ENCODE results near the gene FMO1. TPM values are rescaled to one million over a fixed set of nuclear protein-coding genes. Genes with fewer than 3 reads are reported as not detected.
A peak's percentile ranks its signal among the peaks of the same experiment; 100 is the strongest.

The FMO1 gene, protein sequence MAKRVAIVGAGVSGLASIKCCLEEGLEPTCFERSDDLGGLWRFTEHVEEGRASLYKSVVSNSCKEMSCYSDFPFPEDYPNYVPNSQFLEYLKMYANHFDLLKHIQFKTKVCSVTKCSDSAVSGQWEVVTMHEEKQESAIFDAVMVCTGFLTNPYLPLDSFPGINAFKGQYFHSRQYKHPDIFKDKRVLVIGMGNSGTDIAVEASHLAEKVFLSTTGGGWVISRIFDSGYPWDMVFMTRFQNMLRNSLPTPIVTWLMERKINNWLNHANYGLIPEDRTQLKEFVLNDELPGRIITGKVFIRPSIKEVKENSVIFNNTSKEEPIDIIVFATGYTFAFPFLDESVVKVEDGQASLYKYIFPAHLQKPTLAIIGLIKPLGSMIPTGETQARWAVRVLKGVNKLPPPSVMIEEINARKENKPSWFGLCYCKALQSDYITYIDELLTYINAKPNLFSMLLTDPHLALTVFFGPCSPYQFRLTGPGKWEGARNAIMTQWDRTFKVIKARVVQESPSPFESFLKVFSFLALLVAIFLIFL
- total RNA-seq: 1 to 10 TPM in 1 of 6 donors, under 1 TPM in 2, not detected in 3; 0.67 to 1.3 (median 0.83) TPM

DNA sequence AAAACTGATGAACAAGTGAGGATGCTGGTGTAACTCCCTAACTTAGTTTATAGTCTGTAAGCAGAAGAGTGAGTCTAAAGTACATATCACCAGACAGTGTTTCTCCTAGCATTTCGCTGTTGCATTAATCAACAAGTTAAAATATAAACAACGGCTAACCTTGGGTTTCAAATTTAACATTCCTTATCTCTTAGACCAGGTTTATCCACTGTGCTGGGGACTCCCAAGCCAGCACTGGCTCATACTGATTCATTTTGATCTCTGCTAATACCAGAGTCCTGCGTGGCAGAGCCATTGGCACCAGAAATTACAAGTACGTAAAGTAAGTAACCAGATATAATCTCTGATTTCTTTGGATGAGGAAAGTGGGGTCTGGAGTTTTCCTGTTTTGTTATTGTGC lies at the start of gene FMO1:
Gene FMO1 (plus strand): TSS at position 193 of the 400 bp plus-strand sequence. CDS start 9,594 bp downstream, outside the sequence.
- Histone ChIP-seq H3K36me3 (no peaks in the 10 kb centered on the region), H3K27ac (no peak within 1 kb of the TSS), H3K4me3 (no peak within 1 kb of the TSS), H3K27me3 (no peaks in the 10 kb centered on the region), H3K9me3 (no peaks in the 10 kb centered on the region), H3K4me1 (peaks cover 0 to 10% (median 5%) of the 10 kb centered on the region in 4 donors)
- ATAC-seq (ENCODE audit: low FRiP score in 2 of 2) (no peak), DNase-seq (no peak)
- WGBS, 2 donors: 62 to 78% methylated on average over 4 of the region's 4 CpGs
- TF ChIP-seq, protein P1, sequence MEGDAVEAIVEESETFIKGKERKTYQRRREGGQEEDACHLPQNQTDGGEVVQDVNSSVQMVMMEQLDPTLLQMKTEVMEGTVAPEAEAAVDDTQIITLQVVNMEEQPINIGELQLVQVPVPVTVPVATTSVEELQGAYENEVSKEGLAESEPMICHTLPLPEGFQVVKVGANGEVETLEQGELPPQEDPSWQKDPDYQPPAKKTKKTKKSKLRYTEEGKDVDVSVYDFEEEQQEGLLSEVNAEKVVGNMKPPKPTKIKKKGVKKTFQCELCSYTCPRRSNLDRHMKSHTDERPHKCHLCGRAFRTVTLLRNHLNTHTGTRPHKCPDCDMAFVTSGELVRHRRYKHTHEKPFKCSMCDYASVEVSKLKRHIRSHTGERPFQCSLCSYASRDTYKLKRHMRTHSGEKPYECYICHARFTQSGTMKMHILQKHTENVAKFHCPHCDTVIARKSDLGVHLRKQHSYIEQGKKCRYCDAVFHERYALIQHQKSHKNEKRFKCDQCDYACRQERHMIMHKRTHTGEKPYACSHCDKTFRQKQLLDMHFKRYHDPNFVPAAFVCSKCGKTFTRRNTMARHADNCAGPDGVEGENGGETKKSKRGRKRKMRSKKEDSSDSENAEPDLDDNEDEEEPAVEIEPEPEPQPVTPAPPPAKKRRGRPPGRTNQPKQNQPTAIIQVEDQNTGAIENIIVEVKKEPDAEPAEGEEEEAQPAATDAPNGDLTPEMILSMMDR (IDR thresholded peaks at IDR 0.05): no peak
- TF ChIP-seq POLR2A (IDR thresholded peaks at IDR 0.05): no peak
- no peak for TF ChIP-seq EP300 (IDR thresholded peaks at IDR 0.05)
- no peak for TF ChIP-seq POLR2AphosphoS5 (IDR thresholded peaks at IDR 0.05)

DNA sequence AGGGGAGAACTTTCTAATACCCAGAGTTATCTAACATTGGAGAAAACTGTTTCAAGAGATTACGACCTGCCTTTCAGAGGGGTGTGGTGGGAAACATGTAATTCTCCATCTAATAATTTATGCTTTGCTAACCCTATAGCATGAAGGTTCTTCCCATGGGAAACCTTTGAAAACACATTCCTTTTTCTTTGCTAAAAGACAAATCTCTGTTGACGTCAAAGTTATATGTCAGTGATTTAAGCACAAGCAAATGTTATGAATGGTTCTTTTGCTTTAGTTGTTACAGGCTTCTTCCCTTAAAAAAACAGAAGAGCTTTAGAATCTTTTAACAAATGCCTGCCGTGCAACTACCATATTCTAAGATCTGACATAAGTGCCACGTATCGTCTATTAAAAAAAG lies 44.0 kb upstream of the FMO1 start:
- Histone ChIP-seq H3K9me3 (no peaks in the 10 kb centered on the region), H3K4me1 (peaks cover 0 to 5% (median 0%) of the 10 kb centered on the region in 4 donors), H3K27ac (no peak overlapping the region), H3K4me3 (no peak overlapping the region), H3K27me3 (no peaks in the 10 kb centered on the region), H3K36me3 (peaks cover 0 to 45% (median 2%) of the 10 kb centered on the region in 4 donors)
- DNase-seq: no peak
- no peak for ATAC-seq (ENCODE audit: low FRiP score in 2 of 2)
- WGBS, 2 donors: 82 to 84% methylated on average over 5 of the region's 5 CpGs
- TF ChIP-seq, protein P1 (IDR thresholded peaks at IDR 0.05): no peak
- TF ChIP-seq EP300 (IDR thresholded peaks at IDR 0.05) (no peak), POLR2AphosphoS5 (IDR thresholded peaks at IDR 0.05) (no peak), POLR2A (IDR thresholded peaks at IDR 0.05) (no peak)

DNA sequence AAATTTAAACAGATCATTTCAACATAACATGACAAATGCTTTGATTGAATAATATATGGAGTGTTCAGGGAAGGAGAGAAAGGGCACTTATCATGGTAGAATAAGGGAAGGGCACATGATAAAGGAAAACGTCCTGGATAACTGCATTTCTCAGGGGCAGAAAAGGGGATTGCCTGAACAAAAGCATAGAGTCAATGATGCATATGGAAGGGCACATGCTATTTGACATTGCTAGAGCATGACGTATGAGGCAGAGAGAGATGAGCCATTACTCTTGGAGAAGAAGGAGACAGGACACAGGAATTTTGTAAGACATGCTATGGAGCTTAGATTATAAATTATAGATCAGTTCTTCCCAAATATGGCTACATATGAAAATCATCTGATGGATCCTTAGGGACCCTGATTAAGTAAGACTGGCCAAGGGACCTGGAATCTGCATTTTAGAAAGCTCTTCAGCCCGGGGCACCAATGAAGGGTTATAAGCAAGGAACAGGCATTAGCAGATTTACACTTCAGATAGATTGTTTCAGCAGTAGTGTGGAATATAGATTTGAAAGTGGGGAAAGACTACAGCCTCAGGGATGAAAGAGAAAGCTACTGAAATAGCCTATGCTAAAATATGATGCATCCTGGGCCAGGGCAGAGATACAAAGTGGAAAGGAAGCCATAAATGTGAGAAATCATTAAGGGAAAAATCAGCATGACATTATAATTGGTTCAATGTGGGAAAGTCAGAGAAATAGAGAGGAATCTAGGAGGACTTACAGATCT lies 41.9 kb upstream of the FMO1 start:
- DNase-seq: no peak
- TF ChIP-seq POLR2AphosphoS5 (IDR thresholded peaks at IDR 0.05) (no peak), POLR2A (IDR thresholded peaks at IDR 0.05) (no peak), EP300 (IDR thresholded peaks at IDR 0.05) (no peak)
- TF ChIP-seq, protein P1 (IDR thresholded peaks at IDR 0.05): no peak
- ATAC-seq (ENCODE audit: low FRiP score in 2 of 2): no peak
- no peak overlapping the region for H3K4me3 ChIP-seq
- H3K27ac ChIP-seq: peak overlapping the region in 1 of 4 donors; percentile 14
- H3K36me3 ChIP-seq: peaks cover 0 to 30% (median 2%) of the 10 kb centered on the region in 4 donors
- 63 to 70% methylated on average over 3 of the region's 3 CpGs for WGBS, 2 donors
- H3K4me1 ChIP-seq: peaks cover 0 to 16% (median 1%) of the 10 kb centered on the region in 4 donors
- no peaks in the 10 kb centered on the region for H3K27me3 ChIP-seq
- H3K9me3 ChIP-seq: no peaks in the 10 kb centered on the region

DNA sequence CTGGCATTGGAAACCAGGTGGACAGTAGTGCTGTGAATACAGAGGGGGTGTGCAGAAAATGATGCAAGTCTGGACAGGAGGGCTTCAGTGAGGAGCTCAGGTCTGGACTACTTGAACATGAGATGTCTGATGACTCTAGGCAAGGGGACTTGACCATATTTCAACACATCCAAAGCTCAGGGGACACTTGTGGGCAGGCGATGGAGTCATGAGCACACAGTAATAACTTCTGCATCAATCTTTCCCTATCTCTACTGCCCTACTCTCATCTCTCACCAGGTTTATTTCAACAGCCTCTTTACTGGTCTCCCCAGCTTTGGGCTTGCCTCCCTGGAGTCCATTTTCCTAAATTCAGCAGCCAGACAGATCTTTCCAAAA lies 41.3 kb upstream of the FMO1 start:
- peak in 1 of 2 donors; percentile 75 for ATAC-seq (ENCODE audit: low FRiP score in 2 of 2)
- 90 to 100% methylated on average over 1 of the region's 1 CpG for WGBS, 2 donors
- Histone ChIP-seq H3K36me3 (peaks cover 0 to 30% (median 2%) of the 10 kb centered on the region in 4 donors), H3K4me3 (no peak overlapping the region), H3K27me3 (no peaks in the 10 kb centered on the region), H3K27ac (peak overlapping the region in 1 of 4 donors; percentile 14), H3K9me3 (no peaks in the 10 kb centered on the region), H3K4me1 (peaks cover 0 to 16% (median 1%) of the 10 kb centered on the region in 4 donors)
- no peak for DNase-seq
- TF ChIP-seq POLR2AphosphoS5 (IDR thresholded peaks at IDR 0.05) (no peak), POLR2A (IDR thresholded peaks at IDR 0.05) (no peak), EP300 (IDR thresholded peaks at IDR 0.05) (no peak)
- TF ChIP-seq, protein P1 (IDR thresholded peaks at IDR 0.05): no peak

All from upper lobe of left lung (tissue), 6 donors.